CD4-positive, alpha-beta T cell treated with Interleukin-15 for 4 hours (primary cell): ENCODE data around the gene RAI1.

Experiments used
- DNase-seq: peaks from one replicate; pipeline ENCODE4 v3.0.0-alpha.2; 2020; ENCODE audit warnings: low spot score

The RAI1 gene

GRCh38 chr17:17698371-17698770 lies 17.1 kb downstream of the RAI1 start:
- no peak for DNase-seq

- DNase-seq = no peak
Measured at GRCh38 chr17:17698869-17699351, 17.7 kb downstream of the RAI1 start.

GRCh38 chr17:17699491-17699890 lies 18.2 kb downstream of the RAI1 start:
- DNase-seq = no peak

- DNase-seq = no peak
Measured at GRCh38 chr17:17700251-17700969, 19.2 kb downstream of the RAI1 start.

- DNase-seq = no peak
Measured at GRCh38 chr17:17701112-17701511, 19.9 kb downstream of the RAI1 start.

GRCh38 chr17:17701658-17702057 lies 20.4 kb downstream of the RAI1 start:
- DNase-seq = no peak

GRCh38 chr17:17702449-17703139 lies 21.3 kb downstream of the RAI1 start:
- DNase-seq = no peak

GRCh38 chr17:17703140-17703919 lies 22.1 kb downstream of the RAI1 start:
- no peak for DNase-seq

- DNase-seq = no peak
Measured at GRCh38 chr17:17704931-17705330, 23.7 kb downstream of the RAI1 start.

- DNase-seq = no peak
Measured at GRCh38 chr17:17706140-17707060, 25.1 kb downstream of the RAI1 start.

- DNase-seq = no peak
Measured at GRCh38 chr17:17708295-17708694, 27.0 kb downstream of the RAI1 start.

GRCh38 chr17:17708816-17709215 lies 27.6 kb downstream of the RAI1 start:
- DNase-seq = no peak

GRCh38 chr17:17709815-17710321 lies 28.6 kb downstream of the RAI1 start:
- no peak for DNase-seq

GRCh38 chr17:17710355-17710727 lies 29.1 kb downstream of the RAI1 start:
- no peak for DNase-seq

- DNase-seq = no peak
Measured at GRCh38 chr17:17710728-17711541, 29.7 kb downstream of the RAI1 start.

- DNase-seq = no peak
Measured at GRCh38 chr17:17711641-17712162, 30.4 kb downstream of the RAI1 start.

GRCh38 chr17:17712268-17712924 lies 31.1 kb downstream of the RAI1 start:
- no peak for DNase-seq

GRCh38 chr17:17713839-17714238 lies 32.6 kb downstream of the RAI1 start:
- no peak for DNase-seq

GRCh38 chr17:17714261-17714866 lies 33.1 kb downstream of the RAI1 start:
- DNase-seq = no peak
